A172 (cell line): ENCODE results near the gene MICALL2. TPM values are rescaled to one million over a fixed set of nuclear protein-coding genes. Genes with fewer than 3 reads are reported as not detected.

Experiments used
- DNase-seq: peaks from one replicate; pipeline ENCODE4 v3.0.0-alpha.2; 2015; ENCODE audit warnings: low spot score
- total RNA-seq: library from RNA; depleted of rRNA; stranded (reverse); fragments of >200 nt; shearing (Covaris generic); gene quantifications from 2 replicates; pipeline ENCODE4 v1.2.3, GENCODE V29; 2014

Gene MICALL2
- total RNA-seq, 1 experiment from 2014 or later, result 28.2 TPM

- no peak for DNase-seq
Measured at GRCh38 chr7:1415389-1415990, 43.8 kb downstream of the MICALL2 start.

GRCh38 chr7:1413936-1414639 lies 45.2 kb downstream of the MICALL2 start:
- no peak for DNase-seq

- peak; percentile 72 for DNase-seq
Measured at GRCh38 chr7:1412322-1413261, 46.7 kb downstream of the MICALL2 start.

- no peak for DNase-seq
Measured at GRCh38 chr7:1411414-1411813, 47.9 kb downstream of the MICALL2 start.

GRCh38 chr7:1410992-1411391 lies 48.3 kb downstream of the MICALL2 start:
- DNase-seq, result no peak

GRCh38 chr7:1409555-1409954 lies 49.7 kb downstream of the MICALL2 start:
- no peak for DNase-seq

GRCh38 chr7:1408466-1408865 lies 50.8 kb downstream of the MICALL2 start:
- DNase-seq, result no peak

- no peak for DNase-seq
Measured at GRCh38 chr7:1407892-1408291, 51.4 kb downstream of the MICALL2 start.

- DNase-seq, result no peak
Measured at GRCh38 chr7:1404898-1405548, 54.2 kb downstream of the MICALL2 start.

- DNase-seq, result no peak
Measured at GRCh38 chr7:1404460-1404809, 54.8 kb downstream of the MICALL2 start.

GRCh38 chr7:1403638-1404459 lies 55.4 kb downstream of the MICALL2 start:
- DNase-seq, result peak; percentile 82

- no peak for DNase-seq
Measured at GRCh38 chr7:1402791-1403637, 56.3 kb downstream of the MICALL2 start.

- DNase-seq, result no peak
Measured at GRCh38 chr7:1402110-1402790, 57.0 kb downstream of the MICALL2 start.

GRCh38 chr7:1401011-1401410 lies 58.3 kb downstream of the MICALL2 start:
- DNase-seq, result peak; percentile 81

- DNase-seq, result no peak
Measured at GRCh38 chr7:1400371-1400770, 58.9 kb downstream of the MICALL2 start.

GRCh38 chr7:1397491-1398327 lies 61.6 kb downstream of the MICALL2 start:
- DNase-seq, result peak; percentile 63

- DNase-seq, result no peak
Measured at GRCh38 chr7:1396195-1396594, 63.1 kb downstream of the MICALL2 start.

GRCh38 chr7:1395211-1396070 lies 63.8 kb downstream of the MICALL2 start:
- no peak for DNase-seq
